A549 (cell line): ENCODE results near the gene UFD1. TPM values are rescaled to one million over a fixed set of nuclear protein-coding genes. Genes with fewer than 3 reads are reported as not detected.

Experiments used
- ATAC-seq, 2 experiments: fragments of 200-7000 bp in 1 of 2; fragments of >200 bp in 1 of 2; cut with Nextera tagmentation in 1 of 2; cut with Tn5 transposase in 1 of 2; 3 replicates each; pipeline versions ENCODE4 v1.8.0 to v1.9.1; 2018 to 2020; ENCODE audit warnings: mild to moderate bottlenecking in 1 of 2, moderate library complexity in 1 of 2
- CTCF ChIA-PET: fragments of 300-600 bp; sonication (Branson Sonifier 250); formaldehyde crosslinking; extraction: SDS; loops from one replicate; lab custom pipeline; 2021; ENCODE audit warnings: antibody characterized with exemption, inconsistent platforms; lab: Yijun Ruan, JAX
- POLR2A ChIA-PET: fragments of 350-600 bp; formaldehyde crosslinking; extraction: SDS; loops from one replicate; lab custom pipeline; 2021; ENCODE audit warnings: antibody characterized with exemption, inconsistent platforms; lab: Yijun Ruan, JAX
- DNase-seq, 2 experiments: peaks; one replicate each; pipeline versions ENCODE4 v3.0.0 to v3.0.0-alpha.2; 2011 to 2016; ENCODE audit warnings: low read depth in 1 of 2, low spot score in 1 of 2
- FAIRE-seq: peaks from 2 replicates; lab custom pipeline; 2011; peaks lifted over from hg19 to GRCh38; lab: Jason Lieb, UNC
- H3K27ac ChIP-seq, 2 experiments: fragments of >200 bp; sonication (Bioruptor Twin); formaldehyde crosslinking; 3 replicates each; pipeline ENCODE4 v1.5.1; 2016 to 2017
- H3K4me1 ChIP-seq: fragments of >200 bp; sonication (Bioruptor Twin); formaldehyde crosslinking; 3 replicates; pipeline ENCODE4 v1.6.1; 2016
- H3K4me2 ChIP-seq: fragments of >200 bp; sonication (Bioruptor Twin); formaldehyde crosslinking; 3 replicates; pipeline ENCODE4 v1.6.1; 2016
- H3K4me3 ChIP-seq: fragments of >200 bp; sonication (Bioruptor Twin); formaldehyde crosslinking; 3 replicates; pipeline ENCODE4 v1.5.1; 2016
- H3K9me3 ChIP-seq: fragments of >200 bp; sonication (Bioruptor Twin); formaldehyde crosslinking; 3 replicates; pipeline ENCODE4 v1.6.1; 2016
- CBX2 ChIP-seq: fragments of 200-600 bp; sonication (generic); IDR thresholded peaks from 2 replicates; pipeline ENCODE4 v1.6.1; 2016; ENCODE audit warnings: low read depth, mild to moderate bottlenecking, borderline replicate concordance
- CHD2 ChIP-seq: fragments of 150-350 bp; IDR thresholded peaks from 2 replicates; pipeline ENCODE4 v1.6.1; 2014; ENCODE audit warnings: low read length; ENCODE audit not compliant: partially characterized antibody
- EHF ChIP-seq: fragments of 250-450 bp; sonication (Bioruptor Pico); IDR thresholded peaks from 2 replicates; pipeline ENCODE4 v1.5.0; 2020; ENCODE audit warnings: mild to moderate bottlenecking
- EHMT2 ChIP-seq: fragments of 200-600 bp; sonication (generic); IDR thresholded peaks from 2 replicates; pipeline ENCODE4 v1.6.1; 2016; ENCODE audit warnings: antibody characterized with exemption, low read depth, mild to moderate bottlenecking, moderate library complexity
- ESRRA ChIP-seq: fragments of 150-350 bp; IDR thresholded peaks from 2 replicates; pipeline ENCODE4 v1.6.1; 2014; ENCODE audit warnings: mild to moderate bottlenecking, low read length, borderline replicate concordance
- HDAC2 ChIP-seq: fragments of 200-600 bp; sonication (generic); IDR thresholded peaks from 2 replicates; pipeline ENCODE4 v1.6.1; 2016
- HEYL ChIP-seq: fragments of 250-450 bp; sonication (Bioruptor Pico); IDR thresholded peaks from 2 replicates; pipeline ENCODE4 v1.8.0; 2021; ENCODE audit warnings: mild to moderate bottlenecking, moderate library complexity
- JUN ChIP-seq, 2 experiments: fragments of >200 bp; sonication (Bioruptor Twin); formaldehyde crosslinking; IDR thresholded peaks; 2 replicates in 1 of 2; 3 replicates in 1 of 2; pipeline ENCODE4 v1.6.1; 2016 to 2017
- JUNB ChIP-seq: fragments of >200 bp; sonication (Bioruptor Twin); formaldehyde crosslinking; IDR thresholded peaks from 2 replicates; pipeline ENCODE4 v1.6.1; 2016
- KDM1A ChIP-seq: fragments of 200-600 bp; sonication (generic); IDR thresholded peaks from 2 replicates; pipeline ENCODE4 v1.6.1; 2016; ENCODE audit warnings: low read depth, mild to moderate bottlenecking
- MAZ ChIP-seq: fragments of 150-350 bp; IDR thresholded peaks from 2 replicates; pipeline ENCODE4 v1.6.1; 2014; ENCODE audit warnings: antibody characterized with exemption, low read depth, low read length, borderline replicate concordance
- NPAS2 ChIP-seq: fragments of 250-450 bp; sonication (Bioruptor Pico); IDR thresholded peaks from 2 replicates; pipeline ENCODE4 v1.8.0; 2022; ENCODE audit warnings: mild to moderate bottlenecking, moderate library complexity, borderline replicate concordance
- POLR2AphosphoS2 ChIP-seq: conservative IDR thresholded peaks from 2 replicates; pipeline ENCODE4 v1.6.1; 2012; ENCODE audit warnings: low read length, improper control_type of control experiment, inconsistent platforms
- RAD21 ChIP-seq, 2 experiments: fragments of >200 bp in 1 of 2; sonication (Bioruptor Twin) in 1 of 2; formaldehyde crosslinking in 1 of 2; IDR thresholded peaks in 1 of 2; conservative IDR thresholded peaks in 1 of 2; 2 replicates in 1 of 2; 3 replicates in 1 of 2; pipeline ENCODE4 v1.6.1; 2012 to 2018; ENCODE audit warnings: inconsistent platforms in 1 of 2
- TFCP2L1 ChIP-seq: fragments of 250-450 bp; sonication (Bioruptor Pico); IDR thresholded peaks from 2 replicates; pipeline ENCODE4 v1.5.0; 2021; ENCODE audit warnings: mild to moderate bottlenecking
- ZC3H11A ChIP-seq: fragments of 450-650 bp; IDR thresholded peaks from 2 replicates; pipeline ENCODE4 v1.6.1; 2014; ENCODE audit warnings: antibody characterized with exemption, mild to moderate bottlenecking
- ZFP36 ChIP-seq: fragments of 450-650 bp; IDR thresholded peaks from 2 replicates; pipeline ENCODE4 v1.6.1; 2014; ENCODE audit warnings: borderline replicate concordance; ENCODE audit not compliant: partially characterized antibody
- ZSCAN20 ChIP-seq: fragments of 250-450 bp; sonication (Bioruptor Pico); IDR thresholded peaks from 2 replicates; pipeline ENCODE4 v1.8.0; 2022; ENCODE audit warnings: mild to moderate bottlenecking, moderate library complexity
- WGBS: methylation state at CpG from one replicate; pipeline ENCODE4 v1.1.6; 2017; ENCODE audit errors: missing lambda C conversion rate; 5-methylcytosine and 5-hydroxymethylcytosine counted together
- polyA plus RNA-seq, 4 experiments: library from polyadenylated mRNA; depleted of rRNA in 3 of 4; stranded (reverse); fragments of >200 nt; fragmentation: RNase III in 1 of 4; extraction: RNeasy Plus Mini Kit Qiagen cat#74134 plus additional on column Dnase treatment in 1 of 4; gene quantifications; 2 replicates in 3 of 4; 3 replicates in 1 of 4; pipeline ENCODE4 v1.2.3, GENCODE V29; 2011 to 2017
- TF ChIP-seq, protein P1 (sequence below): IDR thresholded peaks from 2 replicates; pipeline ENCODE4 v1.6.1; 2012
- TF ChIP-seq, protein P2 (sequence below): fragments of 250-450 bp; sonication (Bioruptor Pico); IDR thresholded peaks from 2 replicates; pipeline ENCODE4 v1.5.0; 2021; ENCODE audit warnings: mild to moderate bottlenecking, moderate library complexity, borderline replicate concordance
- TF ChIP-seq, protein P3 (sequence below): fragments of 250-450 bp; sonication (Bioruptor Pico); IDR thresholded peaks from 2 replicates; pipeline ENCODE4 v1.5.0; 2020; ENCODE audit warnings: low read depth, mild to moderate bottlenecking, moderate library complexity
- TF ChIP-seq, protein P4 (sequence below): fragments of >200 bp; sonication (Bioruptor Twin); formaldehyde crosslinking; IDR thresholded peaks from 2 replicates; pipeline ENCODE4 v1.6.1; 2016
- TF ChIP-seq, protein P5 (sequence below): fragments of >200 bp; sonication (Bioruptor Twin); formaldehyde crosslinking; IDR thresholded peaks from 3 replicates; pipeline ENCODE4 v1.6.1; 2016

The UFD1 gene
- polyA plus RNA-seq, 2 of the 4 experiments (the other 2 are of a cell fraction): 95.4 to 96.1 TPM

DNA sequence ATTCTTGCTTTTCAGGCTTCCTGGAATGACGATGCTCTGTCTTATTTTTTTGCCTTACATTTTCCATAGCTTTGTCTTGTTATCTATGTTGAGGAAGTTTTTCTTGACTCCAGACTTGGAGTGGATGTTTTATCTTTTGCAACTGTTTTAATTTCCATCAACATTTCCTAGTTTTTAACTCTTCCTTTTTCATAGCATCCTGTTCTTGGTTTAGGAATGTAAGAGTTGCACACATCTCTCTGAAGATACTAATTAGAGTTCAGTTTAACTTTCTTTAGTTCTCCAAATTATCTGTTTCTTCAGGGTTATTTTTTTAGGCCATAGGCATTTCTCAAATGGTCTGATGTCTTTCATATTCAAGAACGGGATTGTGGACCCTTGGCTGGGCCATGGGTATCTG is 34.8 kb upstream of the UFD1 start:
- no peak overlapping the region for H3K27ac ChIP-seq
- no peaks in the 10 kb centered on the region for H3K4me1 ChIP-seq
- FAIRE-seq (no peak), DNase-seq (no peak), ATAC-seq (no peak)
- 47% methylated on average over 2 of the region's 2 CpGs for WGBS
- ChIA-PET POLR2A (no interaction called here), CTCF (interaction anchor here (1.3 kb wide), 1 partner anchor 9 kb away, joined by 3 read pairs; no protein-coding TSS in a partner anchor)
- no peaks in the 10 kb centered on the region for H3K9me3 ChIP-seq
- TF ChIP-seq EHMT2: no peak
- no peak for TF ChIP-seq HEYL (CRISPR knock-in tag)
- no peak for TF ChIP-seq EHF
- no peak for TF ChIP-seq POLR2AphosphoS2
- TF ChIP-seq NPAS2: no peak
- TF ChIP-seq, protein P1, sequence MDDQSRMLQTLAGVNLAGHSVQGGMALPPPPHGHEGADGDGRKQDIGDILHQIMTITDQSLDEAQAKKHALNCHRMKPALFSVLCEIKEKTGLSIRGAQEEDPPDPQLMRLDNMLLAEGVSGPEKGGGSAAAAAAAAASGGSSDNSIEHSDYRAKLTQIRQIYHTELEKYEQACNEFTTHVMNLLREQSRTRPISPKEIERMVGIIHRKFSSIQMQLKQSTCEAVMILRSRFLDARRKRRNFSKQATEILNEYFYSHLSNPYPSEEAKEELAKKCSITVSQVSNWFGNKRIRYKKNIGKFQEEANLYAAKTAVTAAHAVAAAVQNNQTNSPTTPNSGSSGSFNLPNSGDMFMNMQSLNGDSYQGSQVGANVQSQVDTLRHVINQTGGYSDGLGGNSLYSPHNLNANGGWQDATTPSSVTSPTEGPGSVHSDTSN: no peak
- no peak overlapping the region for H3K4me3 ChIP-seq
- no peak overlapping the region for H3K4me2 ChIP-seq

GRCh38 chr22:19510919-19511341 is 31.9 kb upstream of the UFD1 start:
- no peak overlapping the region for H3K27ac ChIP-seq
- ChIA-PET CTCF (interaction anchor here (0.6 kb wide), 1 partner anchor 121 kb away, joined by 3 read pairs; no protein-coding TSS in a partner anchor), POLR2A (no interaction called here)
- TF ChIP-seq, protein P2, sequence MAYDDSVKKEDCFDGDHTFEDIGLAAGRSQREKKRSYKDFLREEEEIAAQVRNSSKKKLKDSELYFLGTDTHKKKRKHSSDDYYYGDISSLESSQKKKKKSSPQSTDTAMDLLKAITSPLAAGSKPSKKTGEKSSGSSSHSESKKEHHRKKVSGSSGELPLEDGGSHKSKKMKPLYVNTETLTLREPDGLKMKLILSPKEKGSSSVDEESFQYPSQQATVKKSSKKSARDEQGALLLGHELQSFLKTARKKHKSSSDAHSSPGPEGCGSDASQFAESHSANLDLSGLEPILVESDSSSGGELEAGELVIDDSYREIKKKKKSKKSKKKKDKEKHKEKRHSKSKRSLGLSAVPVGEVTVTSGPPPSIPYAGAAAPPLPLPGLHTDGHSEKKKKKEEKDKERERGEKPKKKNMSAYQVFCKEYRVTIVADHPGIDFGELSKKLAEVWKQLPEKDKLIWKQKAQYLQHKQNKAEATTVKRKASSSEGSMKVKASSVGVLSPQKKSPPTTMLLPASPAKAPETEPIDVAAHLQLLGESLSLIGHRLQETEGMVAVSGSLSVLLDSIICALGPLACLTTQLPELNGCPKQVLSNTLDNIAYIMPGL (CRISPR knock-in tag): no peak
- TF ChIP-seq TFCP2L1 (CRISPR knock-in tag) (no peak), POLR2AphosphoS2 (no peak), CBX2 (no peak), RAD21 (conservative IDR thresholded peaks at IDR 0.05 in 1 of 2, IDR thresholded peaks at IDR 0.05 in 1 of 2) (no peak), ESRRA (no peak), MAZ (no peak), JUN (IDR thresholded peaks at IDR 0.05) (no peak), ZC3H11A (no peak), ZFP36 (no peak), HDAC2 (no peak), JUNB (no peak), CHD2 (no peak), ZSCAN20 (CRISPR knock-in tag) (no peak), KDM1A (no peak)
- TF ChIP-seq, protein P3, sequence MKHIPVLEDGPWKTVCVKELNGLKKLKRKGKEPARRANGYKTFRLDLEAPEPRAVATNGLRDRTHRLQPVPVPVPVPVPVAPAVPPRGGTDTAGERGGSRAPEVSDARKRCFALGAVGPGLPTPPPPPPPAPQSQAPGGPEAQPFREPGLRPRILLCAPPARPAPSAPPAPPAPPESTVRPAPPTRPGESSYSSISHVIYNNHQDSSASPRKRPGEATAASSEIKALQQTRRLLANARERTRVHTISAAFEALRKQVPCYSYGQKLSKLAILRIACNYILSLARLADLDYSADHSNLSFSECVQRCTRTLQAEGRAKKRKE: no peak
- TF ChIP-seq, protein P4, sequence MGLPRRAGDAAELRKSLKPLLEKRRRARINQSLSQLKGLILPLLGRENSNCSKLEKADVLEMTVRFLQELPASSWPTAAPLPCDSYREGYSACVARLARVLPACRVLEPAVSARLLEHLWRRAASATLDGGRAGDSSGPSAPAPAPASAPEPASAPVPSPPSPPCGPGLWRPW: no peak
- TF ChIP-seq, protein P5, sequence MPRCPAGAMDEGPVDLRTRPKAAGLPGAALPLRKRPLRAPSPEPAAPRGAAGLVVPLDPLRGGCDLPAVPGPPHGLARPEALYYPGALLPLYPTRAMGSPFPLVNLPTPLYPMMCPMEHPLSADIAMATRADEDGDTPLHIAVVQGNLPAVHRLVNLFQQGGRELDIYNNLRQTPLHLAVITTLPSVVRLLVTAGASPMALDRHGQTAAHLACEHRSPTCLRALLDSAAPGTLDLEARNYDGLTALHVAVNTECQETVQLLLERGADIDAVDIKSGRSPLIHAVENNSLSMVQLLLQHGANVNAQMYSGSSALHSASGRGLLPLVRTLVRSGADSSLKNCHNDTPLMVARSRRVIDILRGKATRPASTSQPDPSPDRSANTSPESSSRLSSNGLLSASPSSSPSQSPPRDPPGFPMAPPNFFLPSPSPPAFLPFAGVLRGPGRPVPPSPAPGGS: no peak
- no peak for FAIRE-seq
- H3K4me2 ChIP-seq: no peak overlapping the region
- no peak overlapping the region for H3K4me3 ChIP-seq
- no peak for DNase-seq
- no peak for ATAC-seq
- no peaks in the 10 kb centered on the region for H3K9me3 ChIP-seq
- H3K4me1 ChIP-seq: no peaks in the 10 kb centered on the region
- 91% methylated on average over 2 of the region's 2 CpGs for WGBS
